Measurements from ENCODE around the gene GSTP1.
"Not testable (repeated sequence)": the region's sequence is repeated elsewhere in the genome, so short reads cannot be mapped to it uniquely, and the experiment has no call there.

Gene GSTP1

DNA sequence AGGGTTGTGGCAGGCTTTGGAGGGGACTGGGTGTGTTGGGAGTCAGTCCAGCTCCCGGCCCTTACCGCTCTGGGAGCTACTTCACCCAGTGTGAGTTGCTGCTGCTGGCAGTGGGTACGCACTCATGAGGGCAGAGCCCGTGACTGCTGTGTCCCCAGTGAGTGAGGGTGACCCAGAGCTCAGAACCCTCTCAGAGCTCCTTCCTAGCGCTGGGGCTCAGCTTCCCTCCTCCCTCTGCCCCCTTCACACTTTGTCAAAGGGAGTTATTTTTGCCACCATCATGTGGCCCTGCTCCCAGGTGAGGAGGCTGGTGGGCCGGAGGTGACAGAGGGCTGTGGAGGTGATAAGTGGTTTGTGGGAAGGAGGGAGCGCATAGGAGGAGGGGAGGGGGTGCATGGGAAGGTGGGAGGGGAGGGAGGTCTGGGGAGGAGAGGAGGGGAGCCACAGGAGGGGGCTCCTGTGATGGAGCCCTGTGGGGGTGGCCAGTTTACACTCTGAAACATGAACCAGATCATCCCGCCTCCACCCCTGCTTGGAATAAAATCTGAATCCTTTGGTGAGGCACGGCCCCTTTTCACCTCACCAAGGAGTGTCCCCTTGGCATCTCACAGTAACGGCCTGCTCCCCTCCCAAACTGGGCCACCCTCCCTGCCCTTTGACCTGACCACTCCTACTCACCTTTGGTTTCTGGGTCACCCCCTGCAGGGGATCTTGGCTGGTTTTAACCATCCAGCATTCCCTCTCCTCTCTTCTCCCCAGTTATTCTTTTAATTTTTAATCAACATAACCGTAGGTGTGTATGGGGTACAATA is 33.0 kb downstream of the GSTP1 start:
- no peak for DNase-seq

DNA sequence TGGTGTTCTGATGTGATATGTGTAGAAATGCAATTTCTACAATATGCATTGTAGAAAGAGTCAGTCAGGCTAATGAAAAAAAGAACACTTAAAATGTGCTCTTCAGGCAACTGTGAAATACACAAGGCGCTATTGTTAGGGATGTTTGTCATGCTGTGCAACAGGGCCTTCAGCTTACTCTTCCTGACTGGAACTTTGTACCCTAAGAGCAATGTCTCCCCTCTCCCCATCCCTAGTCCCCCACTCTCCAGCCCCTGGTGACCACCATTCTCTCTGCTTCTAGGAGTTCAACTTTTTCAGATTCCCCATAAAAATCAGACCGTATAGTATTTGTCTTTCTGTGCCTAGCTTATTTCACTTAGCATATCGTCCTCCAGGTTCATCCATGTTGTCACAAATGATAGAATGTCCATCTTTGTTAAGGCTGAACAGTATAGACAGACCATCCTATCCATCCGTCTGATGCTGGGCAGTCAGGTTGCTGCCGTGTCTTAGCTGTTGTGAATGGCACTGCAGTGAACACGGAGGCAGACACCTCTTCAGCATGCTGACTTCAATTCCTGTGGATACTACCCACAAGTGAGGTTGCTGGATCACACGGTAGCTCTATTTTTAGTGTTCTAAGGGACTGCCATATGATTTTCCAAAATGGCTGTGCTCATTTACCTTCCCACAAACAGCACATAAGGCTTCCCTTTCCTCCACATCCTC is 33.8 kb downstream of the GSTP1 start:
- no peak for DNase-seq

DNA sequence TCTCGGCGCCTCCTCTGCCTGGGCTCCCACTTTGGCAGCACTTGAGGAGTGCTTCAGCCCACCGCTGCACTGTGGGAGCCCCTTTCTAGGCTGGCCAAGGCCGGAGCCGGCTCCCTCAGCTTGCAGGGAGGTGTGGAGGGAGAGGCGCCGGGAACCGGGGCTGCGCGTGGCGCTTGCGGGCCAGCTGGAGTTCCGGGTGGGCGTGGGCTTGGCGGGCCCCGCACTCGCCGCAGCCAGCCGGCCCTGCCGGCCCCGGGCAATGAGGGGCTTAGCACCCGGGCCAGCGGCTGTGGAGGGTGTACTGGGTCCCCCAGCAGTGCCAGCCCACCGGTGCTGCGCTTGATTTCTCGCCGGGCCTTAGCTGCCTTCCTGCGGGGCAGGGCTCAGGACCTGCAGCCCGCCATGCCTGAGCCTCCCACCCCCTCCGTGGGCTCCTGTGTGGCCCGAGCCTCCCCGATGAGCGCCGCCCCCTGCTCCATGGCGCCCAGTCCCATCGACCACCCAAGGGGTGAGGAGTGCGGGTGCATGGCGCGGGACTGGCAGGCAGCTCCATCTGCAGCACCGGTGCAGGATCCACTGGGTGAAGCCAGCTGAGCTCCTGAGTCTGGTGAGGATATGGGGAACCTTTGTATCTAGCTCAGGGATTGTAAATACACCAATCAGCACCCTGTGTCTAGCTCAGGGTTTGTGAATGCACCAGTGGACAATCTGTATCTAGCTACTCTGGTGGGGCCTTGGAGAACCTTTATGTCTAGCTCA is 35.5 kb downstream of the GSTP1 start:
- not testable (repeated sequence) for DNase-seq

DNA sequence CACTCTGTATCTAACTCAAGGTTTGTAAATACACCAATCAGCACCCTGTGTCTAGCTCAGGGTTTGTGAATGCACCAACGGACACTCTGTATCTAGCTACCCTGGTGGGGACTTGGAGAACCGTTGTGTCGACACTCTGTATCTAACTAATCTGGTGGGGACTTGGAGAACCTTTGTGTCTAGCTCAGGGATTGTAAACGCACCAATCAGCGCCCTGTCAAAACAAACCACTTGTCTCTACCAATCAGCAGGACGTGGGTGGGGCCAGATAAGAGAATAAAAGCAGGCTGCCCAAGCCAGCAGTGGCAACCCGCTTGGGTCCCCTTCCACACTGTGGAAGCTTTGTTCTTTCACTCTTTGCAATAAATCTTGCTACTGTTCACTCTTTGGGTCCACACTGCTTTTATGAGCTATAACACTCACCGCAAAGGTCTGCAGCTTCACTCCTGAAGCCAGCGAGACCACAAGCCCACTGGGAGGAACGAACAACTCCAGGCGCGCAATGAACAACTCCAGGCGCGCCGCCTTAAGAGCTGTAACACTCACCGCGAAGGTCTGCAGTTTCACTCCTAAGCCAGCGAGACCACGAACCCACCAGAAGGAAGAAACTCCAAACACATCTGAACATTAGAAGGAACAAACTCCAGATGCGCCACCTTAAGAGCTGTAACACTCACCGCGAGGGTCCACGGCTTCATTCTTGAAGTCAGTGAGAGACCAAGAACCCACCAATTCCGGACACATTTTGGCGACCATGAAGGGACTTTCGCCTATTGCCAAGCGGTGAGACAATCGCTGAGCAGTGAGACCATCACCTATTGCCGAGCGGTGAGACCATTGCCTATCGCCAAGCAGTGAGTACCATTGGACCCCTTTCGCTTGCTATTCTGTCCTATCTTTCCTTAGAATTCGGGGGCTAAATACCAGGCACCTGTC is 36.3 kb downstream of the GSTP1 start:
- not testable (repeated sequence) for DNase-seq

DNA sequence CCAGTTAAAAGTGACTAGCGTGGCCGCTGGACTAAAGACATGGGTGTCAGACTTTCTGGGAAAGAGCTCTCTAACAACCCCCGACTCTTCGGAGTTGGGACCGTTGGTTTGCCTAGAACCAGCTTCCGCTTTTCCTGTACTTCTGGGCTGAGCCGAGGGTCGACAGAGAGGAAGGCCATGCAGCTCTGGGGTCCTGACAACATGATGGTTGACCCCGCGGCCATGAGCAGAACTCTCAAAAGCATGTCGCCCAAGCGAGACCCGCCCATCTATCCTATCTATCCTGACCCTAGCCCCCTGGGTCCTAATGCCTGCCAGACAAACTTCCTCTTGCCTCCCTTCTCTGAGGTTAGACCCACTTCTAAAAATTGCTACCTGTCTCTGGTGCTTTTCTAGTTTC is 37.0 kb downstream of the GSTP1 start:
- DNase-seq: not testable (repeated sequence)

DNA sequence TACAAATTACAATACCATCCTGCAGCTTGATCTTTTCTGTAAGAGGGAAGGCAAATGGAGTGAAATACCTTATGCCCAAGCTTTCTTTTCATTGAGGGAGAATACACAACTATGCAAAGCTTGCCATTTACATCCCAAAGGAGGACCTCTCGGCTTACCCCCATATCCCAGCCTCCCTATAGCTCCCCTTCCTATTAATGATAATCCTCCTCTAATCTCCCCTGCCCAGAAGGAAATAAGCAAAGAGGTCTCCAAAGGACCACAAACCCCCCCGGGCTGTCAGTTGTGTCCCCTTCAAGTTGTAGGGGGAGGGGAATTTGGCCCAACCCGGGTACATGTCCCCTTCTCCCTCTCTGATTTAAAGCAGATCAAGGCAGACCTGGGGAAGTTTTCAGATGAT is 38.3 kb downstream of the GSTP1 start:
- DNase-seq: not testable (repeated sequence)

DNA sequence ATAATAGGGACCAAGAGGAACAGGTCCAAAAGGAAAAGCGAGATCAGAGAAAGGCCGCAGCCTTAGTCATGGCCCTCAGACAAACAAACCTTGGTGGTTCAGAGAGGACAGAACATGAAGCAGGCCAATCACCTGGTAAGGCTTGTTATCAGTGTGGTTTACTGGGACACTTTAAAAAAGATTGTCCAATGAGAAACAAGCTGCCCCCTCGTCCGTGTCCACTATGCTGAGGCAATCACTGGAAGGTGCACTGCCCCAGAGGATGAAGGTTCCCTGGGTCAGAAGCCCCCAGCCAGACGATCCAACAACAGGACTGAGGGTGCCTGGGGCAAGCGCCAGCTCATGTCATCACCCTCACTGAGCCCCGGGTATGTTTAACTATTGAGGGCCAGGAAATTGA is 39.3 kb downstream of the GSTP1 start:
- not testable (repeated sequence) for DNase-seq

DNA sequence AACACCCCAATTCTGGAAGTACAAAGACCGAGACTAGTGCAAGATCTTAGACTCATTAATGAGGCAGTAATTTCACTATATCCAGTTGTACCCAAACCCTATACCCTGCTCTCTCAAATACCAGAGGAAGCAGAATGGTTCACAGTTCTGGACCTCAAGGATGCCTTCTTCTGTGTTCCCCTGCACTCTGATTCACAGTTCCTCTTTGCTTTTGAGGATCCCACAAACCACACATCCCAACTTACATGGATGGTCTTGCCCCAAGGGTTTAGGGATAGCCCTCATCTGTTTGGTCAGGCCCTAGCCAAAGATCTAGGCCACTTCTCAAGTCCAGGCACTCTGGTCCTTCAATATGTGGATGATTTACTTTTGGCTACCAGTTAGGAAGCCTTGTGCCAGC is 40.2 kb downstream of the GSTP1 start:
- not testable (repeated sequence) for DNase-seq

DNA sequence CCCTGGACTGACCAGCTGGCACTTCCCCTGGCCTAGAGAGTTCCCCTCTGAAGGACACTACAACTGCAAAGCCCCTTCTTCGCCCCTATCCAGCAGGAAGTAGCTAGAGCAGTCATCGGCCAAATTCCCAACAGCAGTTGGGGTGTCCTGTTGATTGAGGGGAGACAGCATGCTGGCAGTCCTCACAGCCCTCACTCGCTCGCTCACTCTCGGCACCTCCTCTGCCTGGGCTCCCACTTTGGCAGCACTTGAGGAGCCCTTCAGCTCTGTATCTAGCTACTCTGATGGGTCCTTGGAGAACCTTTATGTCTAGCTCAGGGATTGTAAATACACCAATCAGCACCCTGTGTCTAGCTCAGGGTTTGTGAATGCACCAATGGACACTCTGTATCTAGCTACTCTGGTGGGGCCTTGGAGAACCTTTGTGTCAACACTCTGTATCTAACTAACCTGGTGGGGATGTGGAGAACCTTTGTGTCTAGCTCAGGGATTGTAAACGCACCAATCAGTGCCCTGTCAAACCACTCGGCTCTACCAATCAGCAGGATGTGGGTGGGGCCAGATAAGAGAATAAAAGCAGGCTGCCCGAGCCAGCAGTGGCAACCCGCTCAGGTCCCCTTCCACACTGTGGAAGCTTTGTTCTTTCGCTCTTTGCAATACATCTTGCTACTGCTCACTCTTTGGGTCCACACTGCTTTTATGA is 42.7 kb downstream of the GSTP1 start:
- DNase-seq: not testable (repeated sequence)

DNA sequence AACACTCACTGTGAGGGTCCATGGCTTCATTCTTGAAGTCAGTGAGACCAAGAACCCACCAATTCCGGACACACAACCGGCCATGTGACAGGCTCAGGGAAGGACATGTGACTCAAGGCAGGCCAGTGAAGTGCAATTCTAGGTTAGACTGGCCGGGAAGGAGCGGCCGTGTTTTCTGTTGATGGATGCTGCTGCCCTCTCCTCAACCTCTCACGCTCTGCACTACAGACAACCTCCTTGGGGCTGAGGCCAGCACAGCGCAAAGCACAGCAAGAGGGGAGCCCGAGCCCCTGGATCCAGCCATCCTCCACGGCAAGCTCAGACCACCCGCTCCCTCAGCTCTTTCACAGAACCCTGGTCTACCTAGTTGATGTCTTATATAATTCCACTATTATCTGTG is 43.4 kb downstream of the GSTP1 start:
- no peak for DNase-seq

DNA sequence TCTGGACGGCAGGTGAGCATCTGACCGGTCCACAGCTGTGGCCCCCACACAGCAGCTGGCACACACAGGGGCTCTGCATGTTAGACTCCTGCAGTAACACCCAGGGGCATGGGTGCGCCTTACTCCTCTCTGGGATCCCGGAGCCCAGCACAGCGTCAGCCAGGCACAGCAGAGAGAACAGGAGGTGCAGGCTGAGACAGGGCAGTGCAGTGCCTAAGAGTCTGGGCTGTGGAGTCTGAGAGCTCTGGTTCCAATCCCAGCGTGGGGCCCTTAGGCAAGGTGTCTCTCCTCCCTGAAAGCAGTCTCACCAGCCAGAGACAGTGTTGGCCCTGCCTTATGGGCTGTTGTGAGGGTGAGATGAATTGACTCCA is 43.8 kb downstream of the GSTP1 start:
- DNase-seq: no peak

DNA sequence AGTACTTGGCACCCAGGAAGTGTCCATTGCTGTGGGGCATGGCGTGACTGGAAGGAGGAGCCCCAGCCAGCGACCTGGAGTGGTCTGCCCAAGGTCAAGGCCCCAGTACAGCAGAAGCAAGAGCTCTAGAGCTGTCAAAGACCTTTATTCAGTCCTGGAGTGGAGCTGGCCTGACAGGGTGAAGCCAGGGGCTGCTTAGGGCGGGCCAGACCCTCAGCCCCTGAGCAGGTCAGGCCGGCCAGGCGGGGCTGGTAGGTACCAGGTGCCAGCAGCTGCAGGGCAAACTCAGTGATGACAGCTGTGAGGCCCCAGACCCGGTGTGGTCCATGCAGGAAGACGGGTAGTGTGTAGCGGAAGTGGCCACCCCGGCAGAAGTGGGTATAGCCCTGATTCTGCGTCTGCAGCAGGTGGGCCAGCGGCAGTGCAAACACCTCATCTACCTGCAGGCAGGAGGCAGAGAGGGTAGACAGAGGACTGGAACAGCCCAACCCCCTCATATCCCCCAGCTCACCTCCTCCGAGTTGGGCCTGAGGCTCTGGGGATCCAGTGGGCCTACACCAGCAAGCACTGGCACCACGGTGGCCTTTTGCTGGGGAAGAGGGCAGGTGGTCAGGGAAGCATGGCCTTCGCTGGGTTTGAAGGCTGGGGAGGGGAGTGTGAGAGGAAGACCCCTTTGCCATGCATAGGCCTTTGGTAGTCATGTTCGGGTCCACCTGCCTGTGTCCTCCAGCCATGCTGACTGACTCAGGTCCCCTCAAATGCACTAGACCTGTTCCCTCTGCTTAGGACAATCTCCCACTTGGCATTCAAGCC is 44.4 kb downstream of the GSTP1 start:
- DNase-seq: no peak

DNA sequence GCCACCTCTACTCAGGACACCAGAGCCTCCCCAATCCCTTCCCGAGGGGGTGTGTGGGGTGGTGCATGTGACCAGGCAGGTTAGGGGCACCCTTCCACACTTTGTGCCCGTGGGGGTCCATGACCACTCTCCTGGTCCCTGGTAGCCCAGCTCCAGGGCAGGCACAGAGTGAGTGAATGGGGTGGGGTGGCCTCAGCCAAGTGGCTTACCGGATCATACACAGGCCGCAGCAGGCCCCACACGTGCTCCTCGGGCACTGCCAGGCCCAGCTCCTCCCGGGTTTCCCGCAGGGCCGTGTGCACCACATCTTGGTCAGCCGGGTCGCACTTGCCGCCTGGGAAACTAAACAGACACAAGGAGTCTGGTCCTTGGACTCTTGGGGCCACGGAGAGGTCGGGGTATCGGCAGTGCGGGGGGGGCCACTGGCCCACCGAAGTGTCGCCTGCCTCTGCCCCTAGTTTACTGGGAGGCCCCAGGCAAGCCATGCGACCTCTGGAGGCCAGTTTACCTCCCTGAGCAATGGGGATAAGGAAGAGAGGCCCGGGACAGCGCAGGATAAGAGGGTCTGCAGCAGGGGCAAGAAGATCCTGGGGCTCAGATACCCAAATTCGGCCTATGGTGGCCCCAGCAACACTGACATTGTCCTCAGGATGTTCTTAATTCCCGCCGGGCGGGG is 45.2 kb downstream of the GSTP1 start:
- DNase-seq: no peak

DNA sequence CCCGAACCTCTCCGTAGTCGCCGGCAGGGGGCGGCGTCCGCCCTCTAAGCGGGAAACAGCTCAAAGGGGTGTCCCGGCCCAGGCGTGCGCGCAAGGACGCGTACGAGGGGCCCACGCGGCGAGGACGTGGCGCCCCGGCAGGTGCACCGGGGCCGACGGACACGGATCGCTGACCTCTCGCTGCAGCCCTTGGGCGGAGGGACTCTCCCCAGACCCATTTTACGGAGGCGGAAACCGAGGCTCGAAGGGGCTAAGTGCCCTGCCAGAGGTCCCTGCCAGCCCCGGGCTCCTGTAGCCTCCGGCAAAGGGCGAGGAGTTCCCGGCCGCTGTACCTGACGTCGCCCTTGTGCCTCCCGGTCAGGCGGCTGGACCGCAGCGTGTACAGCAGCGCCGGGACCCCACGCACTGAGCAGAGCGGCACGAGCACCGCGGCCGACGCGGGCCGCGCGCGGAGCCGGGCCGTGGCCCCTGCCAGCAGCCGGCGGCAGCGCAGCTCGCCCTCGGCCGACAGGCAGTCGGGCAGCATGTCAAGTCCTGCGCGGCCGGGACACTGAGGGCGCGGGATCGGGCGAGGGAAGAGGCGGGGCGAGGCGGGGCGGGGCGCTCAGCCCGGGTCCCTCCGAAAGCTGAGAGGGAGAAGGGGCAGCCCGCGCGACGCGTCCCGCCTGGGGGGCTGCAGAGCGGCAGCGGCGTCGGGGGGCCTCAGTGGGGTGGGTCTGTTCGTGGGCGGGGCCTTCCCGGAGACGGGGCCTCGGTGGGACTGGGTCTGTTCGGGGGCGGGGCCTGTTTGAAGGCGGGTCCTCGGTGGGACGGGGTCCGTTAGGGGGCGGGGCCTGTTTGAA is 46.0 kb downstream of the GSTP1 start, which contains the start of gene NUDT8:
Gene NUDT8 (minus strand): TSS at position 552 of the 842 bp plus-strand sequence. CDS start 26 bp downstream, at position 526.
- DNase-seq: peak; percentile 74

DNA sequence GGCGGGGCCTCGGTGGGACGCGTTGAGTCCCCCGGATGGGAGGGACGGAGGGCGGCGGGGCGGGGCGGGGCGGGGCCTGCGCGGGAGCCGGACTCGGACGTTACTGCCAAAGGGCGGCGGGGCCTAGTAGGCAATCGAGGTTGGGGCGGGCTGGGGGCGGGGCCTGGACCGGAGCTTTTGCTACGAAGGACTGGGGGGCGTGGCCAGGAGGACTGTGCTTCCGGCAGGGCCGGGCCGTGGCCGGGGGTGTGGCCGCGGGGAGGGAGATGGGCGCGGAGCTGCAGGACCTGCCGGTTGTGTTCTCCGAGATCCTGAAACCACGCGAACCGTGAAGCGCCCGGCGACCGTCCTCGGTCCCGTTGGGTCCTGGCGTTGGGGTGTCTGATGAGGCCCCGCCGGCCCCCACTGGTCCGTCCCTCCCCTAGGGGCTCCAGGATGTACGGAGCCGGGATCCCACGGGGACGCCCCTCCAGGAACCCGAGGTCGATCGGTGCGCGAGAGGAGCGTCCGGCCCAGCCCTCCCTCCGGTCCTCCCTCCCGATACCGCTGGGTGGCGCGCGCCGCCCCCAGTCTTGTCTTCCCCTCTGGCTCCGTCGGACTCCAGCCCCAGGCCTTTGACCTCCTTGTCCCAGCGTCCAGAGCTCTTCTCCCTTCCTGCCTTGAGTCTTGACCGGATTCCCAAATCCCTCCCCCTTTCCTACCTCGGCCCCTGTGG is 46.8 kb downstream of the GSTP1 start:
- peak; percentile 97 for DNase-seq

DNA sequence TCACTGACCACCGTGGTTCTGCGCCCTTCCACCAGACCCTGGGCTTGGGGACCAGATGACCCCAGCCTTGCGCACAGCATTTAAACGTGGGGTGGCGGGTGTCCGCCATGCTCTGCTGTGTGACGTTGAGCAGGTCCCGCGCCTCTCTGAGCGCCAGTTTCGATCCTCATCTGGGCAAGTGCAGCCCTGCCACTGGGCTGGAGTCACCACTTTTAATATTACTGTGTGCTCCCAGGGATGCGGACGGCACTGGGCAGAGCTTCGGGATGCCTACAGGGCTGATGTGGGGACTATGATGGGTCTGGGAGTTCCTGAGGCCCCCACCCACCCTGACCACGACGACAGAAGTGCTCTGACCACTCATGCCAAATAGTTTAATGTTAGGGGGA is 47.3 kb downstream of the GSTP1 start:
- DNase-seq: no peak

DNA sequence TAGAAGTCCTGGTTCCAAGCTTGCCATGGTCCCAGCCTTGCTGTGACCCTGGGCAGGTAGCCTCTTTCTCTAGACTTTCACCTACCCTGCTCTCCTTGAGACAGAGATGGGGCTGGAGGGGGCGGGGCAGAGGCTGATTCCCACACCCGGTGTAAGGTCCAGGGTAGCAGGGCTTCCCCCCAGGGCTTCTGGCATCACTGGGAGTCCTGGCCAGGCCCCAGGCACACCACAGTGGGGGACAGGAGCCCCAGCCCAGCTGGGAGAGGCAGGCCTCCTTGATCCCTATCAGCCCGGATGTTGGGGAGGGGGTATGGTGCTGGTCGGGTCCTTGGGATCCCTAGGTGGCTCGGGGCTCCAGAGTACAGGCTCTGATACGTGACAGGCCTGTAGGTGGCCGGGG is 47.8 kb downstream of the GSTP1 start:
- no peak for DNase-seq

DNA sequence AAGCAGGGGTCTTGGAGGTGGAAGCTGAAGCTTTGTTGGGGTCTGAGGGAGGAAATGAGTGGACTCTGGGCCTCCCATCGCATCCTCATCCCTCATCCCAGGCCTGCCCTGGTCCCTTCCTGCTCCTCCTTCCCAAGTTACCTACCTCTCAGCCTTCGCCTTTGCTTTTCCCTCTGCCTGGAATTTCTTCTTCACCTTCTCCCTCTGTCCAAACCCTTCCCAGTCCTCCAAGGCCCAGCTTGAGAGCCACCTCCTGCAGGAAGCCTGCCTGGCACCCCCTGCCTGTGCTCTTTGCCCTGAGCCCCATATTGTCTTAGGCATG is 48.2 kb downstream of the GSTP1 start:
- DNase-seq: no peak
